Prostate gland (tissue), 2 donors: Measurements from ENCODE around the gene PLEKHD1. TPM values are rescaled to one million over a fixed set of nuclear protein-coding genes. Genes with fewer than 3 reads are reported as not detected.

Source experiments
- DNase-seq: peaks from one replicate; pipeline ENCODE4 v3.0.0-alpha.2; 2019; ENCODE audit warnings: low spot score
- H3K27ac ChIP-seq, 2 donors: fragments of 200-600 bp; sonication (generic); 2 replicates each; pipeline ENCODE4 v1.5.1; 2017 to 2019
- H3K27me3 ChIP-seq: fragments of 200-600 bp; sonication (generic); replicated peaks from 2 replicates; pipeline ENCODE4 v1.5.1; 2019; ENCODE audit not compliant: insufficient read depth
- H3K36me3 ChIP-seq, 2 donors: fragments of 200-600 bp; sonication (generic); 1 replicate in 1 of 2; 2 replicates in 1 of 2; pipeline versions ENCODE4 v1.5.1 to v1.8.1; 2017 to 2019
- H3K4me1 ChIP-seq: fragments of 200-600 bp; sonication (generic); replicated peaks from 2 replicates; pipeline ENCODE4 v1.5.1; 2019
- H3K4me3 ChIP-seq, 2 donors: fragments of 200-600 bp; sonication (generic); 2 replicates each; pipeline ENCODE4 v1.5.1; 2017 to 2019
- H3K9me3 ChIP-seq: fragments of 200-600 bp; sonication (generic); 2 replicates; pipeline ENCODE4 v1.5.1; 2017
- CTCF ChIP-seq, 4 experiments: fragments of 200-600 bp in 2 of 4; fragments of 450-650 bp in 2 of 4; sonication (generic) in 2 of 4; IDR thresholded peaks; 1 replicate in 3 of 4; 2 replicates in 1 of 4; pipeline ENCODE4 v1.5.1; 2016 to 2019; ENCODE audit warnings: antibody characterized with exemption in 4 of 4, mild to moderate bottlenecking in 2 of 4, moderate library complexity in 2 of 4
- POLR2A ChIP-seq: fragments of 450-650 bp; IDR thresholded peaks from one replicate; pipeline ENCODE4 v1.6.1; 2016; ENCODE audit warnings: antibody characterized with exemption, mild to moderate bottlenecking
- POLR2AphosphoS5 ChIP-seq: sonication (generic); formaldehyde crosslinking; IDR thresholded peaks from one replicate; pipeline ENCODE4 v1.6.1; 2017; ENCODE audit warnings: antibody characterized with exemption
- WGBS: methylation state at CpG from one replicate; pipeline ENCODE4 v1.1.5; 2018; 5-methylcytosine and 5-hydroxymethylcytosine counted together
- intact Hi-C: fragments of 100-400 bp; cut with DNase I; formaldehyde crosslinking; loops from one replicate; pipeline ENCODE4 v1.14.2; 2022
- total RNA-seq, 2 donors: library from RNA; depleted of rRNA; stranded (reverse); fragments of >200 nt; gene quantifications; one replicate each; pipeline ENCODE4 v1.1.0, GENCODE V29; 2016

PLEKHD1 gene
- total RNA-seq, 2 donors from 2014 or later: 0.27 to 0.40 TPM

GRCh38 chr14:69525896-69526295 is 41.4 kb downstream of the PLEKHD1 start:
- Histone ChIP-seq H3K27me3 (no peaks in the 10 kb centered on the region), H3K27ac (no peak overlapping the region), H3K4me1 (no peaks in the 10 kb centered on the region), H3K36me3 (no peaks in the 10 kb centered on the region), H3K4me3 (no peak overlapping the region), H3K9me3 (no peaks in the 10 kb centered on the region)
- intact Hi-C loops: no loop called here
- TF ChIP-seq POLR2AphosphoS5 (no peak), POLR2A (no peak), CTCF (IDR thresholded peaks at IDR 0.05) (no peak)
- WGBS: 77% methylated on average over 6 of the region's 6 CpGs
- no peak for DNase-seq

- DNase-seq: no peak
- no peak overlapping the region for H3K27ac ChIP-seq
- WGBS: 89% methylated on average over 14 of the region's 14 CpGs
- H3K4me1 ChIP-seq: no peaks in the 10 kb centered on the region
- H3K4me3 ChIP-seq: no peak overlapping the region
- no peak for TF ChIP-seq POLR2A
- TF ChIP-seq CTCF (IDR thresholded peaks at IDR 0.05): no peak
- H3K9me3 ChIP-seq: no peaks in the 10 kb centered on the region
- H3K36me3 ChIP-seq: no peaks in the 10 kb centered on the region
- no peaks in the 10 kb centered on the region for H3K27me3 ChIP-seq
- intact Hi-C loops: no loop called here
Measured at GRCh38 chr14:69527635-69528034, 43.1 kb downstream of the PLEKHD1 start.

- Histone ChIP-seq H3K9me3 (no peaks in the 10 kb centered on the region), H3K4me3 (no peak overlapping the region), H3K27ac (no peak overlapping the region), H3K4me1 (no peaks in the 10 kb centered on the region), H3K36me3 (no peaks in the 10 kb centered on the region), H3K27me3 (no peaks in the 10 kb centered on the region)
- WGBS: 96% methylated on average over 9 of the region's 9 CpGs
- no peak for TF ChIP-seq CTCF (IDR thresholded peaks at IDR 0.05)
- TF ChIP-seq POLR2A: no peak
- TF ChIP-seq POLR2AphosphoS5: no peak
- intact Hi-C loops: no loop called here
- DNase-seq: no peak
Measured at GRCh38 chr14:69528143-69528542, 43.6 kb downstream of the PLEKHD1 start.

- H3K36me3 ChIP-seq: no peaks in the 10 kb centered on the region
- no peak for DNase-seq
Measured at GRCh38 chr14:69528930-69529329, 44.4 kb downstream of the PLEKHD1 start.

More at GRCh38 chr14:69528930-69529329, 44.4 kb downstream of the PLEKHD1 start:
- Histone ChIP-seq H3K27ac (no peak overlapping the region), H3K4me3 (no peak overlapping the region), H3K4me1 (no peaks in the 10 kb centered on the region), H3K9me3 (no peaks in the 10 kb centered on the region), H3K27me3 (no peaks in the 10 kb centered on the region)
- intact Hi-C loops: no loop called here
- 97% methylated on average over 5 of the region's 5 CpGs for whole genome bisulfite sequencing
- no peak for TF ChIP-seq CTCF (IDR thresholded peaks at IDR 0.05)
- no peak for TF ChIP-seq POLR2AphosphoS5
- TF ChIP-seq POLR2A: no peak
